ENCODE results near the gene CSGALNACT2.

Gene CSGALNACT2

GRCh38 chr10:43186150-43186549 lies 47.9 kb downstream of the CSGALNACT2 start:
- DNase-seq (ENCODE audit: low read depth, low spot score): no peak

- no peak for DNase-seq (ENCODE audit: low read depth, low spot score)
Observed at GRCh38 chr10:43187213-43187612, 49.0 kb downstream of the CSGALNACT2 start.

- DNase-seq (ENCODE audit: low read depth, low spot score): no peak
Observed at GRCh38 chr10:43188702-43189101, 50.5 kb downstream of the CSGALNACT2 start.

GRCh38 chr10:43190289-43190688 lies 52.0 kb downstream of the CSGALNACT2 start:
- DNase-seq (ENCODE audit: low read depth, low spot score): no peak

GRCh38 chr10:43190775-43191174 lies 52.5 kb downstream of the CSGALNACT2 start:
- DNase-seq (ENCODE audit: low read depth, low spot score): no peak

- no peak for DNase-seq (ENCODE audit: low read depth, low spot score)
Observed at GRCh38 chr10:43192884-43193283, 54.6 kb downstream of the CSGALNACT2 start.

GRCh38 chr10:43193496-43194080 lies 55.3 kb downstream of the CSGALNACT2 start:
- no peak for DNase-seq (ENCODE audit: low read depth, low spot score)

GRCh38 chr10:43194266-43194665 lies 56.0 kb downstream of the CSGALNACT2 start:
- DNase-seq (ENCODE audit: low read depth, low spot score): no peak

GRCh38 chr10:43194859-43195258 lies 56.6 kb downstream of the CSGALNACT2 start:
- DNase-seq (ENCODE audit: low read depth, low spot score): no peak

GRCh38 chr10:43195557-43195956 lies 57.3 kb downstream of the CSGALNACT2 start:
- DNase-seq (ENCODE audit: low read depth, low spot score): no peak

GRCh38 chr10:43196131-43196980 lies 58.1 kb downstream of the CSGALNACT2 start:
- no peak for DNase-seq (ENCODE audit: low read depth, low spot score)

GRCh38 chr10:43196981-43197833 lies 59.0 kb downstream of the CSGALNACT2 start:
- no peak for DNase-seq (ENCODE audit: low read depth, low spot score)

GRCh38 chr10:43197834-43198681 lies 59.8 kb downstream of the CSGALNACT2 start:
- DNase-seq (ENCODE audit: low read depth, low spot score): no peak

- DNase-seq (ENCODE audit: low read depth, low spot score): no peak
Observed at GRCh38 chr10:43198682-43199005, 60.4 kb downstream of the CSGALNACT2 start.

GRCh38 chr10:43199088-43199683 lies 60.9 kb downstream of the CSGALNACT2 start:
- DNase-seq (ENCODE audit: low read depth, low spot score): no peak

GRCh38 chr10:43199684-43200537 lies 61.7 kb downstream of the CSGALNACT2 start:
- DNase-seq (ENCODE audit: low read depth, low spot score): no peak

- no peak for DNase-seq (ENCODE audit: low read depth, low spot score)
Observed at GRCh38 chr10:43200538-43201390, 62.5 kb downstream of the CSGALNACT2 start.

- no peak for DNase-seq (ENCODE audit: low read depth, low spot score)
Observed at GRCh38 chr10:43201545-43202131, 63.4 kb downstream of the CSGALNACT2 start.

- no peak for DNase-seq (ENCODE audit: low read depth, low spot score)
Observed at GRCh38 chr10:43202224-43202656, 64.0 kb downstream of the CSGALNACT2 start.

Data from smooth muscle cell of the brain vasculature (primary cell).